Fibroblast of the aortic adventitia (primary cell): ENCODE data around the gene EPB41L2. TPM values are rescaled to one million over a fixed set of nuclear protein-coding genes. Genes with fewer than 3 reads are reported as not detected.
A peak's percentile ranks its signal among the peaks of the same experiment; 100 is the strongest.

ENCODE experiments used
- DNase-seq: peaks from one replicate; pipeline ENCODE4 v3.0.0-alpha.2; 2010; ENCODE audit warnings: low read depth
- H3K4me3 ChIP-seq: 2 replicates; pipeline ENCODE4 v1.5.1; 2011; ENCODE audit warnings: low read depth, mild to moderate bottlenecking, control low read depth, low read length, moderate library complexity
- total RNA-seq: library from RNA; depleted of rRNA; stranded (reverse); fragments of >200 nt; gene quantifications from 2 replicates; pipeline ENCODE4 v1.2.3, GENCODE V29; 2012; ENCODE audit warnings: low replicate concordance
- TF ChIP-seq, protein P1 (sequence below): IDR thresholded peaks from 2 replicates; pipeline ENCODE4 v1.5.1; 2011; ENCODE audit warnings: mild to moderate bottlenecking, low read length, control low read depth, inconsistent platforms; ENCODE audit not compliant: insufficient read depth

The EPB41L2 gene
- total RNA-seq, 1 donor = 117 TPM

DNA sequence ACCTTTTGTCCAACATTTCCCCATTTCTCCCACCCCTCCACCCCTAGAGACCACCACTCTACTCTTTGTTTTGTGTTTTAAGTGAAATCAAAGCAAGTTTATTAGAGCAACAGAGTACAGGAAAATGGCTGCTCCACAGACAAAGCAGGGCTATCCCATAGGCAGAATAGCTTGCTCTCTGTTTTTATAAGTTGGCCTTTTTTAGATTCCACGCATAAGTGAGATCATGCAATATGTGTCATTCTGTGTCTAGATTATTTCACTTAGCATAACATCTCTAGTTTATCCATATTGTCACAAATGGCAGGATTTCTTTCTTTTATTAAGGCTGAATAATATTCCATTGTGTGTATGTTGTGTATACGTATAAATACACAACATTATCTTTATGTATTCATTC is 266.0 kb downstream of the EPB41L2 start:
- TF ChIP-seq, protein P1, sequence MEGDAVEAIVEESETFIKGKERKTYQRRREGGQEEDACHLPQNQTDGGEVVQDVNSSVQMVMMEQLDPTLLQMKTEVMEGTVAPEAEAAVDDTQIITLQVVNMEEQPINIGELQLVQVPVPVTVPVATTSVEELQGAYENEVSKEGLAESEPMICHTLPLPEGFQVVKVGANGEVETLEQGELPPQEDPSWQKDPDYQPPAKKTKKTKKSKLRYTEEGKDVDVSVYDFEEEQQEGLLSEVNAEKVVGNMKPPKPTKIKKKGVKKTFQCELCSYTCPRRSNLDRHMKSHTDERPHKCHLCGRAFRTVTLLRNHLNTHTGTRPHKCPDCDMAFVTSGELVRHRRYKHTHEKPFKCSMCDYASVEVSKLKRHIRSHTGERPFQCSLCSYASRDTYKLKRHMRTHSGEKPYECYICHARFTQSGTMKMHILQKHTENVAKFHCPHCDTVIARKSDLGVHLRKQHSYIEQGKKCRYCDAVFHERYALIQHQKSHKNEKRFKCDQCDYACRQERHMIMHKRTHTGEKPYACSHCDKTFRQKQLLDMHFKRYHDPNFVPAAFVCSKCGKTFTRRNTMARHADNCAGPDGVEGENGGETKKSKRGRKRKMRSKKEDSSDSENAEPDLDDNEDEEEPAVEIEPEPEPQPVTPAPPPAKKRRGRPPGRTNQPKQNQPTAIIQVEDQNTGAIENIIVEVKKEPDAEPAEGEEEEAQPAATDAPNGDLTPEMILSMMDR = no peak
- no peak overlapping the region for H3K4me3 ChIP-seq
- no peak for DNase-seq

DNA sequence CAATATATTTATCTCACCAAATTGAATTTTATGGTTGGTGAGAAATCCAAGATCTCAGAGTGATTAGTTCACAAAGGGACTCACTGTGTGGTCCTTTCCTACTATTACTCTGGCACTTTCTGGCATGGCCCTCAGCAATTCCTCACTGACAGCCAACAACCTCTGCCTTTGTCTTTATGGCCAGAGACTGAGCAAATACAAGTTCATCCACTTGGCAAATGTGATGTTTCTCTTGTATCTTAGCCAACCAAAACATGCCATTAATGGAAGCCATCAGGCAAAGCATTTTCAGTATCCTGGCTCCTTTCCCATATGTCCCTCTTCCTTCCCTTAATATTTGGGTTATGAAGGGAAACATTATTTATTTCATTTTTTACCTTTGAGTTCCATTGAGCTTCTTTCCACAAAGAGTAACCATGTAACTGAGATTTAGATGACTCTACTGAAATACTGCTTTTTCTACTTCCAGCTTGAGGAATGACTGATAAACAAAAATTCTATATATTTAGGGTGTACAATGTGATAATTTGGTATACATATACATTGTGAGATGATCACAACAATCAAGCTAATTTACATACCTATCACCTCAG is 266.6 kb downstream of the EPB41L2 start:
- DNase-seq = peak; percentile 91
- H3K4me3 ChIP-seq = no peak overlapping the region
- TF ChIP-seq, protein P1 = no peak

DNA sequence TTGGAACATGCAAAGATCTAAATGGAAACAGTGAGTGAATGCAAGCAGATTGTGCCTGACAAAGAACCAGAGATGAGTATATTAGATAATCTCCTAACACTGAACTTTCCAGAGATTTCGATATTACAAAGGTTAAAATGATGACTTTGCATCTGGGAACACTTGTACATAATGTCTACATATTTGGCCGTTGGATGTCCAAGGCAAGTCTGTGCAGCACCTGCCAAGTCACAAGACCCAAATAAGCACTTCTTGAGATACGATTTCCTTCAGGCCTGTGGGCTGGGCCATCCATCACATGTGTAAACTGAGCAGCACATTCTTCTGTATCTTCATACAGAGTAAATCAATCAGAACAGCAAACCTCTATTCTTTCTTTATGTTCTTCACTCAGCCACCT is 268.3 kb downstream of the EPB41L2 start:
- peak; percentile 33 for DNase-seq
- TF ChIP-seq, protein P1 = no peak
- no peak overlapping the region for H3K4me3 ChIP-seq

DNA sequence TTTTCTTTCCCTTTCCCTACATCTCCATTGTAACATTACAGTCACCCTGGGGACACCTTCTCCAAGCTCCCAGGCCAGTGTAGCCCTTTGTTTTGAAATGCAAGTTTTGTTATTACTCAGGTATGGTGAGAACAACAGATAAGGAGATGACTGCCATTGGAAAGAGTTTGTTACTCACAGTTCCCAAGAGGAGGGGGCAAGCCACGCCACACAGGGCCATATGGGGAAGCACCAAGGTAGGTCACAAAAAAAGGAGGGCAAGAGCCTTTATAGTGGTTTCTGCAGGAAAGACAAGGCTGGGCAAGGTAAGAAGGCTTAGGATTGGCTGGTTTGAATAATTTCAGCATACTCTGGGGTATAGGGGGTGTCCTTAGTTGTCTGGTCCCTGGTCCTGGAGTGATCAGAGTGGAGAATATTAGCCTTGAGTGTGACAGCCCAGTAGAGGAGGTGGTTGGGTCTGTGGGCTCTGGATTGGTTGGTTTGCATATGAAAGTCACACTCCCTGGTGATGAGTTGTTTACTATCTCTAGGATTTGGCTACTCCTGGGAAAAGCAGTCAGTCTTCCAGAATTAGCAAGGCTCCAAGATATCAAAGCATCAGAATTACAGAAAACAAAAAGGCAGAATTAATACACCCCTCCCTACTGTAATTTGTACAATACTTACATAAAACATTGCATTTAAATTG is 268.9 kb downstream of the EPB41L2 start:
- no peak overlapping the region for H3K4me3 ChIP-seq
- TF ChIP-seq, protein P1 = no peak
- DNase-seq = no peak

Other genes starting within 250 kb of the EPB41L2 start
- gene SMLR1, start 235.8 kb downstream of the EPB41L2 start, total RNA-seq = not detected in 2 replicates
- gene AKAP7, start 72.2 kb upstream of the EPB41L2 start, total RNA-seq = 5.4 and 27.9 TPM in 2 replicates